ENCODE results near the gene PPP1R26. TPM values are rescaled to one million over a fixed set of nuclear protein-coding genes. Genes with fewer than 3 reads are reported as not detected.
"Not testable (repeated sequence)": the region's sequence is repeated elsewhere in the genome, so short reads cannot be mapped to it uniquely, and the experiment has no call there.

PPP1R26 gene
- polyA plus RNA-seq, 1 of the 3 experiments (the other 2 are of a cell fraction), result 20.1 TPM

DNA sequence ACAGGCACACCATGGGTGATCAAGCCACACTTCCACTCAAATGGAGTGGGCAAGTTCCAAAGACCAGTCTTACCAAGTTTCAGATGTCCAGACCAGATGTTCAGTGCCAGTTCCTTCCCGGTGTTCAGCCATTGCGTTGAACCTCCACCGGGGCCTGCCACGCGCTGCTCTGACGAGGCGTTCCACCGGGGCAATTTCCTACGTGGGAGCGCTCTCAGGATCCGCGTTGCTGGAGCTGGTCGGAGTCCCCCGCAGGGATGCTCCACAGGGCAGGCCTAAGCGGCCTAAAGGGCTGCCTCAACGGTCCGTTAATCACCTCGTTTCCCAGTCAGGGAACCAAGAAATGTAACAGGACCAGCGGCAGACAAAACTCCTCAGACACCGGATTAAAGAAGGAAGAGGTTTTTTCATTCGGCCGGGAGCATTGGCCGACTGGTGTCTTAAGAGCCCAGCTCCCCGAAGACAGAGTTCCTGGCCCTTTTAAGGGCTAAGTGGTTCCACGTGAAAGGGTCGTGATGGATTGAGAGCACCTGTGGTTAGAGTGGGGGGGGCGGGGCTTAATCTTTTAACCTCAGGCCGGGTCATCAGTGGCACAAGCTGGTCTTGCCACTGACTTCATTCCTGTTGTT is 35.7 kb upstream of the PPP1R26 start:
- H3K27me3 ChIP-seq (ENCODE audit: insufficient read depth), result no peaks in the 10 kb centered on the region
- no peak overlapping the region for H2AFZ ChIP-seq (ENCODE audit: low read depth)
- H3K79me2 ChIP-seq (ENCODE audit: insufficient read depth), result no peaks in the 10 kb centered on the region
- no peak for DNase-seq
- H3K27ac ChIP-seq (ENCODE audit: low read depth in 2 of 2, low read length in 1 of 2), result no peak overlapping the region
- CTCF ChIA-PET, result interaction anchor here (1.4 kb wide), 1 partner anchor 56 kb away, joined by 4 read pairs; the partner anchor contains the start of gene MRPS2
- POLR2A ChIA-PET, result no interaction called here
- H3K4me3 ChIP-seq (ENCODE audit: low read depth in 2 of 2, low read length in 1 of 2), result no peak overlapping the region
- H3F3A ChIP-seq (replicated peaks; ENCODE audit: insufficient read depth), result no peaks in the 10 kb centered on the region
- TF ChIP-seq FOXM1 (IDR thresholded peaks at IDR 0.05; ENCODE audit: low read depth), result no peak
- H3K4me1 ChIP-seq (ENCODE audit: control insufficient read depth in 1 of 2, insufficient read depth in 2 of 2, low read depth in 1 of 2, low read length in 1 of 2), result no peaks in the 10 kb centered on the region
- 68% methylated on average over 28 of the region's 28 CpGs for WGBS (ENCODE audit: low lambda C conversion rate)
- no peaks in the 10 kb centered on the region for H3K9me3 ChIP-seq
- no peak overlapping the region for H3K9ac ChIP-seq
- no peak overlapping the region for H3K4me2 ChIP-seq
- H3K36me3 ChIP-seq (replicated peaks in 1 of 2; ENCODE audit: control insufficient read depth in 1 of 2, insufficient read depth in 2 of 2, low read length in 1 of 2), result no peaks in the 10 kb centered on the region
- no peaks in the 10 kb centered on the region for H3K9me2 ChIP-seq
- no peaks in the 10 kb centered on the region for H4K20me1 ChIP-seq (ENCODE audit: insufficient read depth)

DNA sequence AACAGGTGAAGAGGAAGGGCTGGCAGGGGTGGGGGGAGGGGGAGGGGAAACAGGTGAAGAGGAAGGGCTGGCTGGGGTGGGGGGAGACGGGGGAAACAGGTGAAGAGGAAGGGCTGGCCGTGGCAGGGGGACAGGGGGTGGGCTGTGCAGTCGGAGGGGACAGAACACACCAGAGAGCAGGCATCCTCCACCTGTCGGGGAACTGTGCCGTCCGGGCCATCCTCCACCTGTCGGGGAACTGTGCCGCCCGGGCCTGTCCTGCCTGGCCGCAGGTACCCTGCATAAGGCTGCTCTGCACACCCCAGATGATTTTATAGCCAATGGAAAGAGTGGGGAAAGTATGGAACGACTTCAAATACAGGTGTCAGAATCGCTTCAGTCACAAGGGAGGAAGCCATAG is 32.5 kb upstream of the PPP1R26 start:
- Histone ChIP-seq H2AFZ (ENCODE audit: low read depth) (no peak overlapping the region), H3K9me2 (no peaks in the 10 kb centered on the region), H3K27me3 (ENCODE audit: insufficient read depth) (no peaks in the 10 kb centered on the region), H3K36me3 (replicated peaks in 1 of 2; ENCODE audit: control insufficient read depth in 1 of 2, insufficient read depth in 2 of 2, low read length in 1 of 2) (no peaks in the 10 kb centered on the region), H3K79me2 (ENCODE audit: insufficient read depth) (no peaks in the 10 kb centered on the region), H3F3A (replicated peaks; ENCODE audit: insufficient read depth) (no peaks in the 10 kb centered on the region), H3K27ac (ENCODE audit: low read depth in 2 of 2, low read length in 1 of 2) (no peak overlapping the region), H3K4me3 (ENCODE audit: low read depth in 2 of 2, low read length in 1 of 2) (no peak overlapping the region), H4K20me1 (ENCODE audit: insufficient read depth) (no peaks in the 10 kb centered on the region), H3K9me3 (no peaks in the 10 kb centered on the region), H3K4me1 (ENCODE audit: control insufficient read depth in 1 of 2, insufficient read depth in 2 of 2, low read depth in 1 of 2, low read length in 1 of 2) (no peaks in the 10 kb centered on the region), H3K9ac (no peak overlapping the region), H3K4me2 (no peak overlapping the region)
- TF ChIP-seq, protein P1, sequence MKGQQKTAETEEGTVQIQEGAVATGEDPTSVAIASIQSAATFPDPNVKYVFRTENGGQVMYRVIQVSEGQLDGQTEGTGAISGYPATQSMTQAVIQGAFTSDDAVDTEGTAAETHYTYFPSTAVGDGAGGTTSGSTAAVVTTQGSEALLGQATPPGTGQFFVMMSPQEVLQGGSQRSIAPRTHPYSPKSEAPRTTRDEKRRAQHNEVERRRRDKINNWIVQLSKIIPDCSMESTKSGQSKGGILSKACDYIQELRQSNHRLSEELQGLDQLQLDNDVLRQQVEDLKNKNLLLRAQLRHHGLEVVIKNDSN (IDR thresholded peaks at IDR 0.05; ENCODE audit: borderline replicate concordance, low read depth), result no peak
- TF ChIP-seq TCF12 (IDR thresholded peaks at IDR 0.05), result no peak
- ChIA-PET POLR2A (no interaction called here), CTCF (no interaction called here)
- no peak for DNase-seq
- WGBS (ENCODE audit: low lambda C conversion rate), result 70% methylated on average over 7 of the region's 12 CpGs

DNA sequence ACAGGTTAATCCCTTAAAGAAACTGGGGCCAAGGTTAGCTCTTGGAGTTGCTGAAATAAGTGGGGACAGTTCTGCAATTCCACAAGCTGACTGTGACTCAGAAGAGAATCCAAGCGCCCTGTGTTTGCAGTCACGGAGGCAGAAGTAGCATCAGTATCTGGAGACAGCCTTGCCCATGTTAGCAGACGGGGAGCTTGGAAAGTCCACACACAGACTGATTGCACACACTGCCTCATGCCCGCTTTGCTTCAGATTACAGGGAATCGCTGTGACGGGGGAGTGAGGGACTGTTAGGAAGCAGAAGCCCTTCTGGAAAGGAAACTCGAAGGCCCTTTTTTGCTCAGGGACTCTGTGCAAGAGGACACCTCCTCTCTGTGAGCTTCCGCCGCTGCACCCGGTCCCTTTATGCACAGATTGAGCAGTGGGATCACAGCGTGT is 30.9 kb upstream of the PPP1R26 start:
- Histone ChIP-seq H3K9me2 (no peaks in the 10 kb centered on the region), H3K27me3 (ENCODE audit: insufficient read depth) (no peaks in the 10 kb centered on the region), H3F3A (replicated peaks; ENCODE audit: insufficient read depth) (no peaks in the 10 kb centered on the region), H3K27ac (ENCODE audit: low read depth in 2 of 2, low read length in 1 of 2) (no peak overlapping the region), H3K4me2 (no peak overlapping the region), H3K9ac (no peak overlapping the region), H4K20me1 (ENCODE audit: insufficient read depth) (no peaks in the 10 kb centered on the region), H3K4me3 (ENCODE audit: low read depth in 2 of 2, low read length in 1 of 2) (no peak overlapping the region), H3K9me3 (no peaks in the 10 kb centered on the region), H2AFZ (ENCODE audit: low read depth) (no peak overlapping the region), H3K79me2 (ENCODE audit: insufficient read depth) (no peaks in the 10 kb centered on the region), H3K36me3 (replicated peaks in 1 of 2; ENCODE audit: control insufficient read depth in 1 of 2, insufficient read depth in 2 of 2, low read length in 1 of 2) (no peaks in the 10 kb centered on the region), H3K4me1 (ENCODE audit: control insufficient read depth in 1 of 2, insufficient read depth in 2 of 2, low read depth in 1 of 2, low read length in 1 of 2) (no peaks in the 10 kb centered on the region)
- peak; percentile 9 for DNase-seq
- WGBS (ENCODE audit: low lambda C conversion rate), result 70% methylated on average over 11 of the region's 11 CpGs
- CTCF ChIA-PET, result interaction anchor here (1.2 to 1.6 kb wide), 2 partner anchors 36 to 361 kb away, joined by 4 read pairs; partner anchors contain the start of gene OLFM1
- TF ChIP-seq, protein P1 (IDR thresholded peaks at IDR 0.05; ENCODE audit: borderline replicate concordance, low read depth), result no peak
- TF ChIP-seq, protein P2, sequence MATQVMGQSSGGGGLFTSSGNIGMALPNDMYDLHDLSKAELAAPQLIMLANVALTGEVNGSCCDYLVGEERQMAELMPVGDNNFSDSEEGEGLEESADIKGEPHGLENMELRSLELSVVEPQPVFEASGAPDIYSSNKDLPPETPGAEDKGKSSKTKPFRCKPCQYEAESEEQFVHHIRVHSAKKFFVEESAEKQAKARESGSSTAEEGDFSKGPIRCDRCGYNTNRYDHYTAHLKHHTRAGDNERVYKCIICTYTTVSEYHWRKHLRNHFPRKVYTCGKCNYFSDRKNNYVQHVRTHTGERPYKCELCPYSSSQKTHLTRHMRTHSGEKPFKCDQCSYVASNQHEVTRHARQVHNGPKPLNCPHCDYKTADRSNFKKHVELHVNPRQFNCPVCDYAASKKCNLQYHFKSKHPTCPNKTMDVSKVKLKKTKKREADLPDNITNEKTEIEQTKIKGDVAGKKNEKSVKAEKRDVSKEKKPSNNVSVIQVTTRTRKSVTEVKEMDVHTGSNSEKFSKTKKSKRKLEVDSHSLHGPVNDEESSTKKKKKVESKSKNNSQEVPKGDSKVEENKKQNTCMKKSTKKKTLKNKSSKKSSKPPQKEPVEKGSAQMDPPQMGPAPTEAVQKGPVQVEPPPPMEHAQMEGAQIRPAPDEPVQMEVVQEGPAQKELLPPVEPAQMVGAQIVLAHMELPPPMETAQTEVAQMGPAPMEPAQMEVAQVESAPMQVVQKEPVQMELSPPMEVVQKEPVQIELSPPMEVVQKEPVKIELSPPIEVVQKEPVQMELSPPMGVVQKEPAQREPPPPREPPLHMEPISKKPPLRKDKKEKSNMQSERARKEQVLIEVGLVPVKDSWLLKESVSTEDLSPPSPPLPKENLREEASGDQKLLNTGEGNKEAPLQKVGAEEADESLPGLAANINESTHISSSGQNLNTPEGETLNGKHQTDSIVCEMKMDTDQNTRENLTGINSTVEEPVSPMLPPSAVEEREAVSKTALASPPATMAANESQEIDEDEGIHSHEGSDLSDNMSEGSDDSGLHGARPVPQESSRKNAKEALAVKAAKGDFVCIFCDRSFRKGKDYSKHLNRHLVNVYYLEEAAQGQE (IDR thresholded peaks at IDR 0.05; ENCODE audit: low read depth, low read length), result no peak
- TF ChIP-seq TEAD4 (IDR thresholded peaks at IDR 0.05; ENCODE audit: borderline replicate concordance, insufficient read depth), result no peak
- no peak for TF ChIP-seq RFX5 (IDR thresholded peaks at IDR 0.05; ENCODE audit: low read length)
- TF ChIP-seq, protein P3, sequence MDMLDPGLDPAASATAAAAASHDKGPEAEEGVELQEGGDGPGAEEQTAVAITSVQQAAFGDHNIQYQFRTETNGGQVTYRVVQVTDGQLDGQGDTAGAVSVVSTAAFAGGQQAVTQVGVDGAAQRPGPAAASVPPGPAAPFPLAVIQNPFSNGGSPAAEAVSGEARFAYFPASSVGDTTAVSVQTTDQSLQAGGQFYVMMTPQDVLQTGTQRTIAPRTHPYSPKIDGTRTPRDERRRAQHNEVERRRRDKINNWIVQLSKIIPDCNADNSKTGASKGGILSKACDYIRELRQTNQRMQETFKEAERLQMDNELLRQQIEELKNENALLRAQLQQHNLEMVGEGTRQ (IDR thresholded peaks at IDR 0.05; ENCODE audit: borderline replicate concordance, low read depth, low read length), result no peak
- no peak for TF ChIP-seq TCF12 (IDR thresholded peaks at IDR 0.05)
- POLR2A ChIA-PET, result no interaction called here

DNA sequence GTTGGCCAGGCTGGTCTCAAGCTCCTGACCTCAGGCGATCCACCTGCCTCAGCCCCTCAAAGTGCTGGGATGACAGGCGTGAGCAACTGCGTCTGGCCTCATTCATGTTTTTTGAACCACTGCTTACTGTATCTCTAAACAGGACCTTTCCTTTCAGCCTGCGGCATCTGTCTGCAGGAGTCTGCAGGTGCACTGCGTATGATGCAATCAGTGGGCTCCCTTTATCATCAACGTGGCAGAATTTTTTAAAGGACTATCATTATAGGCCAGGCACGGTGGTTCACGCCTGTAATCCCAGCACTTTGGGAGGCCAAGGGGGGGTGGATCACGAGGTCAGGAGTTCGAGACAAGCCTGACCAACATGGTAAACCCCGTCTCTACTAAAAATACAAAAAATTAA is 30.1 kb upstream of the PPP1R26 start:
- H3K4me1 ChIP-seq (ENCODE audit: control insufficient read depth in 1 of 2, insufficient read depth in 2 of 2, low read depth in 1 of 2, low read length in 1 of 2); POLR2A ChIA-PET: not testable (repeated sequence)
- WGBS (ENCODE audit: low lambda C conversion rate), result 53% methylated on average over 11 of the region's 11 CpGs

More for the DNA sequence above, 30.1 kb upstream of the PPP1R26 start:
- H3K9ac ChIP-seq; H3K27me3 ChIP-seq (ENCODE audit: insufficient read depth); H3K9me3 ChIP-seq; H3K9me2 ChIP-seq; H3K36me3 ChIP-seq (replicated peaks in 1 of 2; ENCODE audit: control insufficient read depth in 1 of 2, insufficient read depth in 2 of 2, low read length in 1 of 2); H2AFZ ChIP-seq (ENCODE audit: low read depth); H3F3A ChIP-seq (replicated peaks; ENCODE audit: insufficient read depth); H3K4me3 ChIP-seq (ENCODE audit: low read depth in 2 of 2, low read length in 1 of 2); H3K79me2 ChIP-seq (ENCODE audit: insufficient read depth); H3K4me2 ChIP-seq; H4K20me1 ChIP-seq (ENCODE audit: insufficient read depth); DNase-seq; H3K27ac ChIP-seq (ENCODE audit: low read depth in 2 of 2, low read length in 1 of 2): not testable (repeated sequence)
- CTCF ChIA-PET, result interaction anchor here (1.6 kb wide), 1 partner anchor 37 kb away, joined by 4 read pairs; no protein-coding TSS in a partner anchor
